Measurements from ENCODE around the gene PPP6R2.

DNA sequence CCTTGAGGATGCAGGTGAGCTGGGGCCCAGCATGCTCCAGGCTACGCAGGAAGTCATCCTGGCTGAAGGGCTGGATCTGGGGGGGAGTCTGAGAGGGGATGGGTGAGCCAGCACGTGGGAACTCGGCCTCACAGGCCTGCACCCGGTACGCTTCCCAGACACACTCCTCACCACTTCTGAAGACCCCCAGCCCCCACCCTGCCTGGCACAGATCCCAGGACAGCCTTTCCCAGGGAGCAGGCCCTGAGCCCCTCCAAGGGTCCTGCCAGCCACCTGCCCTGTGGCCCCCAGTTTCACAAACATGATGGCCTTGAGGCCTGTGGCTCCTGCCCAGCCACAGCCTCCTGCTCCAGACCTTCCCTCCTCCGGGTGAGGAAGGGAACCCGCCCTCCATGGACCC, 30.1 kb upstream of the PPP6R2 start:
- TF ChIP-seq ZNF707 (tag by site-specific recombination; IDR thresholded peaks at IDR 0.05) (no peak), MYNN (tag by site-specific recombination; IDR thresholded peaks at IDR 0.05; ENCODE audit: borderline replicate concordance) (no peak), ZNF600 (tag by site-specific recombination; IDR thresholded peaks at IDR 0.05) (no peak), CTCF (tag by site-specific recombination; IDR thresholded peaks at IDR 0.05) (no peak), ZNF140 (tag by site-specific recombination; IDR thresholded peaks at IDR 0.05) (no peak), GLI4 (tag by site-specific recombination; IDR thresholded peaks at IDR 0.05) (no peak), ZNF324 (tag by site-specific recombination; IDR thresholded peaks at IDR 0.05) (no peak), ZNF629 (tag by site-specific recombination; IDR thresholded peaks at IDR 0.05) (no peak), BCL11A (tag by site-specific recombination; IDR thresholded peaks at IDR 0.05; ENCODE audit: low read depth) (no peak), ZNF785 (tag by site-specific recombination; IDR thresholded peaks at IDR 0.05) (no peak), ZNF623 (tag by site-specific recombination; IDR thresholded peaks at IDR 0.05) (no peak), ZBTB7A (tag by site-specific recombination; IDR thresholded peaks at IDR 0.05; ENCODE audit: low read depth) (0 out of 2 replicates have a peak, but pooled peaks have one; percentile 56), ZNF449 (tag by site-specific recombination; IDR thresholded peaks at IDR 0.05) (no peak)
- TF ChIP-seq, protein P1, sequence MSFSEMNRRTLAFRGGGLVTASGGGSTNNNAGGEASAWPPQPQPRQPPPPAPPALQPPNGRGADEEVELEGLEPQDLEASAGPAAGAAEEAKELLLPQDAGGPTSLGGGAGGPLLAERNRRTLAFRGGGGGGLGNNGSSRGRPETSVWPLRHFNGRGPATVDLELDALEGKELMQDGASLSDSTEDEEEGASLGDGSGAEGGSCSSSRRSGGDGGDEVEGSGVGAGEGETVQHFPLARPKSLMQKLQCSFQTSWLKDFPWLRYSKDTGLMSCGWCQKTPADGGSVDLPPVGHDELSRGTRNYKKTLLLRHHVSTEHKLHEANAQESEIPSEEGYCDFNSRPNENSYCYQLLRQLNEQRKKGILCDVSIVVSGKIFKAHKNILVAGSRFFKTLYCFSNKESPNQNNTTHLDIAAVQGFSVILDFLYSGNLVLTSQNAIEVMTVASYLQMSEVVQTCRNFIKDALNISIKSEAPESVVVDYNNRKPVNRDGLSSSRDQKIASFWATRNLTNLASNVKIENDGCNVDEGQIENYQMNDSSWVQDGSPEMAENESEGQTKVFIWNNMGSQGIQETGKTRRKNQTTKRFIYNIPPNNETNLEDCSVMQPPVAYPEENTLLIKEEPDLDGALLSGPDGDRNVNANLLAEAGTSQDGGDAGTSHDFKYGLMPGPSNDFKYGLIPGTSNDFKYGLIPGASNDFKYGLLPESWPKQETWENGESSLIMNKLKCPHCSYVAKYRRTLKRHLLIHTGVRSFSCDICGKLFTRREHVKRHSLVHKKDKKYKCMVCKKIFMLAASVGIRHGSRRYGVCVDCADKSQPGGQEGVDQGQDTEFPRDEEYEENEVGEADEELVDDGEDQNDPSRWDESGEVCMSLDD (tag by site-specific recombination; IDR thresholded peaks at IDR 0.05), result no peak
